Peyer's patch (tissue), 4 donors: ENCODE measurements around the gene DSG2. TPM values are rescaled to one million over a fixed set of nuclear protein-coding genes. Genes with fewer than 3 reads are reported as not detected.
A peak's percentile ranks its signal among the peaks of the same experiment; 100 is the strongest.

Source experiments
- DNase-seq, 3 donors: peaks; one replicate each; pipeline ENCODE4 v3.0.0-alpha.2; 2017 to 2019
- H3K27ac ChIP-seq, 4 donors: fragments of 200-600 bp; sonication (generic); one replicate each; pipeline ENCODE4 v1.5.1; 2016 to 2019
- H3K27me3 ChIP-seq, 2 donors: fragments of 200-600 bp; sonication (generic); one replicate each; pipeline ENCODE4 v1.5.1; 2019
- H3K36me3 ChIP-seq, 3 donors: fragments of 200-600 bp; sonication (generic); one replicate each; pipeline ENCODE4 v1.5.1; 2016 to 2019
- H3K4me1 ChIP-seq, 4 donors: fragments of 200-600 bp; sonication (generic); one replicate each; pipeline ENCODE4 v1.5.1; 2016 to 2019
- H3K4me3 ChIP-seq, 4 donors: fragments of 200-600 bp; sonication (generic); 1 replicate in 3 of 4; 2 replicates in 1 of 4; pipeline ENCODE4 v1.5.1; 2016 to 2019; ENCODE audit warnings: mild to moderate bottlenecking in 1 of 4
- H3K9me3 ChIP-seq, 4 donors: fragments of 200-600 bp; sonication (generic); one replicate each; pipeline ENCODE4 v1.5.1; 2016 to 2019; ENCODE audit warnings: mild to moderate bottlenecking in 1 of 4
- CTCF ChIP-seq, 6 experiments: fragments of 450-650 bp in 4 of 6; fragments of 200-600 bp in 2 of 6; sonication (generic) in 1 of 6; IDR thresholded peaks; one replicate each; pipeline ENCODE4 v1.5.1; 2017 to 2019; ENCODE audit warnings: antibody characterized with exemption in 6 of 6, mild to moderate bottlenecking in 3 of 6, moderate library complexity in 1 of 6
- POLR2A ChIP-seq, 2 donors: fragments of 450-650 bp; IDR thresholded peaks; one replicate each; pipeline ENCODE4 v1.5.1; 2017; ENCODE audit warnings: antibody characterized with exemption in 2 of 2, mild to moderate bottlenecking in 2 of 2, moderate library complexity in 2 of 2
- total RNA-seq, 4 donors: library from RNA; depleted of rRNA; stranded (reverse); fragments of >200 nt; gene quantifications; one replicate each; pipeline ENCODE4 v1.1.0, GENCODE V29; 2016

Gene DSG2
- total RNA-seq, 4 donors from 2014 or later, result 19.8 to 173 (median 128) TPM

GRCh38 chr18:31590570-31590969 is 92.6 kb downstream of the DSG2 start:
- TF ChIP-seq CTCF (IDR thresholded peaks at IDR 0.05) (no peak), POLR2A (IDR thresholded peaks at IDR 0.05) (no peak)
- H3K4me1 ChIP-seq, result no peaks in the 10 kb centered on the region
- no peaks in the 10 kb centered on the region for H3K36me3 ChIP-seq
- no peaks in the 10 kb centered on the region for H3K9me3 ChIP-seq
- H3K27ac ChIP-seq, result no peak overlapping the region
- DNase-seq, result no peak
- no peaks in the 10 kb centered on the region for H3K27me3 ChIP-seq
- H3K4me3 ChIP-seq, result no peak overlapping the region

DNA sequence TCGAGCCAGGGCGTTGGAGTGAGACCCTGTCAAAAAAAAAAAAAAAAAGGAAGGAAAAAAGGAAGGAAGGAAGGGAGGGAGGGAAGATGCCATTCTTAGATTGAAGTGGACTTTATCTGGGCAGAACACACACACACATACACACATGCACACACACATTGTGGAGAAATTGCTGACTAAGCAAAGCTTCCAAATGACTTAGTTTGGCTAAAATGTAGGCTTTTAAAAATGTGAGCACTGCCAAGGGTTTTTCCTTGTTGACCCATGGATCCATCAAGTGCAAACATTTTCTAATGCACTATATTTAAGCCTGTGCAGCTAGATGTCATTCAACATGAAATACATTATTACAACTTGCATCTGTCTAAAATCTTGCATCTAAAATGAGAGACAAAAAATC is 93.1 kb downstream of the DSG2 start:
- no peaks in the 10 kb centered on the region for H3K9me3 ChIP-seq
- no peaks in the 10 kb centered on the region for H3K27me3 ChIP-seq
- TF ChIP-seq POLR2A (IDR thresholded peaks at IDR 0.05), result no peak
- TF ChIP-seq CTCF (IDR thresholded peaks at IDR 0.05), result no peak
- H3K27ac ChIP-seq, result no peak overlapping the region
- no peaks in the 10 kb centered on the region for H3K4me1 ChIP-seq
- no peak overlapping the region for H3K4me3 ChIP-seq
- DNase-seq, result no peak
- no peaks in the 10 kb centered on the region for H3K36me3 ChIP-seq

DNA sequence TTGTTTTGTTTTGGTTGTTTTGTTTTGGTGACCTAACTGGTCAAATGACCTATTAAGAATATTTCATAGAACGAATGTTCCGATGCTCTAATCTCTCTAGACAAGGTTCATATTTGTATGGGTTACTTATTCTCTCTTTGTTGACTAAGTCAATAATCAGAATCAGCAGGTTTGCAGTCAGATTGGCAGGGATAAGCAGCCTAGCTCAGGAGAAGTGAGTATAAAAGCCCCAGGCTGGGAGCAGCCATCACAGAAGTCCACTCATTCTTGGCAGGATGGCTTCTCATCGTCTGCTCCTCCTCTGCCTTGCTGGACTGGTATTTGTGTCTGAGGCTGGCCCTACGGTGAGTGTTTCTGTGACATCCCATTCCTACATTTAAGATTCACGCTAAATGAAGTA is 93.7 kb downstream of the DSG2 start, which contains the start of gene TTR:
TTR (plus strand) TSS at position 250 of the 400 bp plus-strand sequence; CDS start at position 276, 26 bp downstream.
- TF ChIP-seq POLR2A (IDR thresholded peaks at IDR 0.05), result no peak
- no peak for TF ChIP-seq CTCF (IDR thresholded peaks at IDR 0.05)
- no peak for DNase-seq
- H3K9me3 ChIP-seq, result no peaks in the 10 kb centered on the region
- H3K4me1 ChIP-seq, result no peaks in the 10 kb centered on the region
- no peak within 1 kb of the TSS for H3K27ac ChIP-seq
- H3K36me3 ChIP-seq, result no peaks in the 10 kb centered on the region
- H3K27me3 ChIP-seq, result no peaks in the 10 kb centered on the region
- H3K4me3 ChIP-seq, result peak within 1 kb of the TSS in 1 of 4 donors; percentile 14

- DNase-seq, result no peak
- TF ChIP-seq CTCF (IDR thresholded peaks at IDR 0.05) (no peak), POLR2A (IDR thresholded peaks at IDR 0.05) (no peak)
These were observed 94.7 kb downstream of the DSG2 start for GRCh38 chr18:31592506-31593157.

DNA sequence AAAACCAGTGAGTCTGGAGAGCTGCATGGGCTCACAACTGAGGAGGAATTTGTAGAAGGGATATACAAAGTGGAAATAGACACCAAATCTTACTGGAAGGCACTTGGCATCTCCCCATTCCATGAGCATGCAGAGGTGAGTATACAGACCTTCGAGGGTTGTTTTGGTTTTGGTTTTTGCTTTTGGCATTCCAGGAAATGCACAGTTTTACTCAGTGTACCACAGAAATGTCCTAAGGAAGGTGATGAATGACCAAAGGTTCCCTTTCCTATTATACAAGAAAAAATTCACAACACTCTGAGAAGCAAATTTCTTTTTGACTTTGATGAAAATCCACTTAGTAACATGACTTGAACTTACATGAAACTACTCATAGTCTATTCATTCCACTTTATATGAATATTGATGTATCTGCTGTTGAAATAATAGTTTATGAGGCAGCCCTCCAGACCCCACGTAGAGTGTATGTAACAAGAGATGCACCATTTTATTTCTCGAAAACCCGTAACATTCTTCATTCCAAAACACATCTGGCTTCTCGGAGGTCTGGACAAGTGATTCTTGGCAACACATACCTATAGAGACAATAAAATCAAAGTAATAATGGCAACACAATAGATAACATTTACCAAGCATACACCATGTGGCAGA is 97.3 kb downstream of the DSG2 start:
- no peak for DNase-seq
- Histone ChIP-seq H3K4me3 (no peak overlapping the region), H3K27ac (no peak overlapping the region), H3K4me1 (no peaks in the 10 kb centered on the region), H3K27me3 (no peaks in the 10 kb centered on the region), H3K36me3 (no peaks in the 10 kb centered on the region), H3K9me3 (no peaks in the 10 kb centered on the region)
- no peak for TF ChIP-seq CTCF (IDR thresholded peaks at IDR 0.05)

More at GRCh38 chr18:31592506-31593157, 94.7 kb downstream of the DSG2 start:
- Histone ChIP-seq H3K27me3 (no peaks in the 10 kb centered on the region), H3K27ac (no peak overlapping the region), H3K36me3 (no peaks in the 10 kb centered on the region), H3K4me3 (no peak overlapping the region), H3K9me3 (no peaks in the 10 kb centered on the region), H3K4me1 (no peaks in the 10 kb centered on the region)
